ENCODE data around the gene DLK2. TPM values are rescaled to one million over a fixed set of nuclear protein-coding genes. Genes with fewer than 3 reads are reported as not detected.

DLK2 gene
- total RNA-seq, 1 donor from 2014 or later = not detected

GRCh38 chr6:43457643-43458042 lies 2.3 kb upstream of the DLK2 start:
- Histone ChIP-seq H3K27ac (no peak overlapping the region), H3F3A (ENCODE audit: low read depth) (peaks cover 29% of the 10 kb centered on the region), H3K79me2 (ENCODE audit: low read depth) (no peaks in the 10 kb centered on the region), H3K27me3 (peaks cover 61% of the 10 kb centered on the region), H3K9me3 (ENCODE audit: low read depth) (no peaks in the 10 kb centered on the region), H3K9ac (no peak overlapping the region), H3K4me3 (no peak overlapping the region), H3K4me1 (no peaks in the 10 kb centered on the region), H2AFZ (replicated peaks) (no peak overlapping the region), H4K20me1 (ENCODE audit: low read depth) (peaks cover 9% of the 10 kb centered on the region), H3K4me2 (no peak overlapping the region), H3K36me3 (no peaks in the 10 kb centered on the region)
- Mint-ChIP-seq H3K27ac (no peak overlapping the region), H3K4me1 (peaks cover 12% of the 10 kb centered on the region), H3K27me3 (ENCODE audit: insufficient read depth, low read depth) (peaks cover 30% of the 10 kb centered on the region), H3K36me3 (peaks cover under 1% of the 10 kb centered on the region), H3K4me3 (no peak overlapping the region), H3K9me3 (no peaks in the 10 kb centered on the region)
- no peak for DNase-seq (ENCODE audit: low spot score)
- TF ChIP-seq CTCF (IDR thresholded peaks at IDR 0.05) = peak; percentile 16
- no peak for TF ChIP-seq EZH2phosphoT487 (IDR thresholded peaks at IDR 0.05)
- TF ChIP-seq EZH2 (IDR thresholded peaks at IDR 0.05) = no peak

- Histone ChIP-seq H2AFZ (replicated peaks) (peak overlapping the region; percentile 92), H4K20me1 (ENCODE audit: low read depth) (peaks cover 9% of the 10 kb centered on the region), H3K9ac (no peak overlapping the region), H3K4me3 (peak overlapping the region; percentile 69), H3F3A (ENCODE audit: low read depth) (peaks cover 29% of the 10 kb centered on the region), H3K36me3 (no peaks in the 10 kb centered on the region), H3K9me3 (ENCODE audit: low read depth) (no peaks in the 10 kb centered on the region), H3K27ac (no peak overlapping the region), H3K27me3 (peaks cover 52% of the 10 kb centered on the region), H3K4me1 (no peaks in the 10 kb centered on the region), H3K79me2 (ENCODE audit: low read depth) (no peaks in the 10 kb centered on the region), H3K4me2 (peak overlapping the region; percentile 98)
- H3K27ac Mint-ChIP-seq = no peak overlapping the region
- peak overlapping the region; percentile 84 for H3K4me3 Mint-ChIP-seq
- H3K9me3 Mint-ChIP-seq = no peaks in the 10 kb centered on the region
- peaks cover 26% of the 10 kb centered on the region for H3K27me3 Mint-ChIP-seq (ENCODE audit: insufficient read depth, low read depth)
- peaks cover 12% of the 10 kb centered on the region for H3K4me1 Mint-ChIP-seq
- peaks cover 1% of the 10 kb centered on the region for H3K36me3 Mint-ChIP-seq
- peak; percentile 92 for DNase-seq (ENCODE audit: low spot score)
- TF ChIP-seq EZH2 (IDR thresholded peaks at IDR 0.05) = no peak
- TF ChIP-seq EZH2phosphoT487 (IDR thresholded peaks at IDR 0.05) = peak; percentile 34
Observed at GRCh38 chr6:43454696-43455530, 435 bp downstream of the DLK2 start.

- peak overlapping the region; percentile 98 for H3K4me2 ChIP-seq
- H3K27ac ChIP-seq = no peak overlapping the region
- no peak overlapping the region for H3K9ac ChIP-seq
- H3K79me2 ChIP-seq (ENCODE audit: low read depth) = no peaks in the 10 kb centered on the region
- Mint-ChIP-seq H3K36me3 (peaks cover 1% of the 10 kb centered on the region), H3K4me3 (peak overlapping the region; percentile 84), H3K4me1 (peaks cover 12% of the 10 kb centered on the region), H3K9me3 (no peaks in the 10 kb centered on the region), H3K27me3 (ENCODE audit: insufficient read depth, low read depth) (peaks cover 26% of the 10 kb centered on the region), H3K27ac (no peak overlapping the region)
- peaks cover 29% of the 10 kb centered on the region for H3F3A ChIP-seq (ENCODE audit: low read depth)
- no peak overlapping the region for H2AFZ ChIP-seq (replicated peaks)
- no peak for DNase-seq (ENCODE audit: low spot score)
- TF ChIP-seq CTCF (IDR thresholded peaks at IDR 0.05) (peak; percentile 89), EZH2phosphoT487 (IDR thresholded peaks at IDR 0.05) (no peak), EZH2 (IDR thresholded peaks at IDR 0.05) (no peak)
- peaks cover 9% of the 10 kb centered on the region for H4K20me1 ChIP-seq (ENCODE audit: low read depth)
- no peaks in the 10 kb centered on the region for H3K9me3 ChIP-seq (ENCODE audit: low read depth)
- peaks cover 45% of the 10 kb centered on the region for H3K27me3 ChIP-seq
- peak overlapping the region; percentile 69 for H3K4me3 ChIP-seq
- no peaks in the 10 kb centered on the region for H3K36me3 ChIP-seq
- H3K4me1 ChIP-seq = no peaks in the 10 kb centered on the region
Observed at GRCh38 chr6:43454290-43454695, 1.1 kb downstream of the DLK2 start.

GRCh38 chr6:43453831-43454230 lies 1.5 kb downstream of the DLK2 start:
- H3K27me3 ChIP-seq = peaks cover 43% of the 10 kb centered on the region
- H3K36me3 ChIP-seq = no peaks in the 10 kb centered on the region
- H3K4me3 ChIP-seq = no peak overlapping the region
- H3K9me3 ChIP-seq (ENCODE audit: low read depth) = no peaks in the 10 kb centered on the region
- no peaks in the 10 kb centered on the region for H3K4me1 ChIP-seq
- H3K36me3 Mint-ChIP-seq = peaks cover 1% of the 10 kb centered on the region
- no peak overlapping the region for H2AFZ ChIP-seq (replicated peaks)
- no peak overlapping the region for H3K27ac ChIP-seq
- no peak overlapping the region for H3K9ac ChIP-seq
- H3K79me2 ChIP-seq (ENCODE audit: low read depth) = no peaks in the 10 kb centered on the region
- no peaks in the 10 kb centered on the region for H3K9me3 Mint-ChIP-seq
- H3F3A ChIP-seq (ENCODE audit: low read depth) = peaks cover 29% of the 10 kb centered on the region
- H3K4me1 Mint-ChIP-seq = peaks cover 12% of the 10 kb centered on the region
- H3K4me2 ChIP-seq = no peak overlapping the region
- H3K27me3 Mint-ChIP-seq (ENCODE audit: insufficient read depth, low read depth) = peaks cover 26% of the 10 kb centered on the region
- TF ChIP-seq EZH2 (IDR thresholded peaks at IDR 0.05) (no peak), EZH2phosphoT487 (IDR thresholded peaks at IDR 0.05) (no peak), CTCF (IDR thresholded peaks at IDR 0.05) (no peak)
- no peak for DNase-seq (ENCODE audit: low spot score)
- peaks cover 9% of the 10 kb centered on the region for H4K20me1 ChIP-seq (ENCODE audit: low read depth)
- H3K4me3 Mint-ChIP-seq = peak overlapping the region; percentile 42
- H3K27ac Mint-ChIP-seq = no peak overlapping the region
